Mucosa of gallbladder (tissue), 1 donor: ENCODE results near the gene ADAMTS13. TPM values are rescaled to one million over a fixed set of nuclear protein-coding genes. Genes with fewer than 3 reads are reported as not detected.
"Not testable (repeated sequence)": the region's sequence is repeated elsewhere in the genome, so short reads cannot be mapped to it uniquely, and the experiment has no call there.

ENCODE experiments used
- DNase-seq: peaks from one replicate; pipeline ENCODE4 v3.0.0-alpha.2; 2020; ENCODE audit warnings: low spot score
- total RNA-seq: library from RNA; stranded (reverse); gene quantifications from one replicate; pipeline ENCODE4 v1.2.1, GENCODE V29; 2021
- donor health status: DM: no; HTN: no; CAD: no.

Gene ADAMTS13
- total RNA-seq, 1 donor from 2014 or later = 7.1 TPM

GRCh38 chr9:133392308-133392707, 29.9 kb upstream of the ADAMTS13 start:
- not testable (repeated sequence) for DNase-seq

GRCh38 chr9:133393399-133393798, 28.8 kb upstream of the ADAMTS13 start:
- DNase-seq = no peak

- no peak for DNase-seq
Observed at GRCh38 chr9:133394687-133395271, 27.4 kb upstream of the ADAMTS13 start.

DNA sequence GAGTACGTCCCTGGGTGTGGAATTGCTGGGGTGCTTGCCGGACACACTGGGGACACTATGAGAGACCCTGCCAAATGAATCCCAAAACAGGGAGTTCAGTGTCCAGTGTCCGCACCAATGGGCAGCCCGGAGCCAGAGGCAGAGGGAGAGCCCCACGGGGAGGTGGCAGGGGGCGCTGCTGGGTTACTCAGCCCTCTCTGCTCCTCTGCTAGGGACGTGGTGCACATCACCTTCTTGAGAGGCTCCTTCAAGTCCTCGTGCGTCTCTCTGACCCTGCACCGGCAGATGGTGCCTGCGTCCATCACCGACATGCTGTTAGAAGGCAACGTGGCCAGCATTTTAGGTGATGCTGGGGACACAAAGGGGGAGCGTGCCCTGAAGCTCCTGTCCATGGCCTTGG, 25.2 kb upstream of the ADAMTS13 start:
- DNase-seq = no peak

- no peak for DNase-seq
Observed at GRCh38 chr9:133397370-133397769, 24.8 kb upstream of the ADAMTS13 start.

DNA sequence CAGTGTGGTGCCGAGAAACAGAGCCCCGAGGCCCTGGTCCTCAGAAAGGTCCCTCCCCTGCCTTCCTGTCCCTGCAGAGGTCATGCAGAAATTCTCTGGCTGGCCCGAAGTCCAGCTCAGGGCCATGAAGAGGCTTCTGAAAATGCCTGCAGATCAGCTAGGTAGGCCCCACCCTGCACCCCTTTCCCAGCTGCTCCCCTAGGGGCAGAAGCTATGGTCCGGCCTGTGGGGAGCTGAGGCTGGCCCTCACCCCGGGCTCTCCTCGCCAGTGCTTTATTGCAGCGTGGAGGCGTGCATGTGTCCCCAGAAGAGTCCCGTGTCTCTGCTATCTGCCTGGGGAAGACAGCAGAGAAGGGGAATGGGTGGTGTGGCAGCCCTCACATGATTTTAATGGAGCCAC, 24.3 kb upstream of the ADAMTS13 start:
- DNase-seq = no peak

DNA sequence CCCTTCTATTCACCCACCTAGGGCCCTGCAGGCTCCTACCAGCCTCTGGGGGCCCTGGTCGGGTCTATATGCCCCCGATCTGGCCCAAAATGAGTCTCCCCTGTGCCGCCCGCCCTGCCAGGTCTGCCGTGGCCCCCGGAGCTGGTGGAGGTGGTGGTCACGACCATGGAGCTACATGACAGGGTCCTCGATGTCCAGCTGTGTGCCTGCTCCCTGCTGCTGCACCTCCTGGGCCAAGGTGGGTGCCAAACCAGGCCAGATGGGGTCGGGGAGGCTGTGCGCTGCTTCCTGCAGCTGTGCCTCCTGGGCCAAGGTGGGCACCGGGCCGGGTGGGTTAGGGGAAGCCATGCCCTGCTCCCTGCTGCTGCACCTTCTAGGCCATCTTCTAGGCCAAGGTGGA, 21.9 kb upstream of the ADAMTS13 start:
- DNase-seq = no peak

DNA sequence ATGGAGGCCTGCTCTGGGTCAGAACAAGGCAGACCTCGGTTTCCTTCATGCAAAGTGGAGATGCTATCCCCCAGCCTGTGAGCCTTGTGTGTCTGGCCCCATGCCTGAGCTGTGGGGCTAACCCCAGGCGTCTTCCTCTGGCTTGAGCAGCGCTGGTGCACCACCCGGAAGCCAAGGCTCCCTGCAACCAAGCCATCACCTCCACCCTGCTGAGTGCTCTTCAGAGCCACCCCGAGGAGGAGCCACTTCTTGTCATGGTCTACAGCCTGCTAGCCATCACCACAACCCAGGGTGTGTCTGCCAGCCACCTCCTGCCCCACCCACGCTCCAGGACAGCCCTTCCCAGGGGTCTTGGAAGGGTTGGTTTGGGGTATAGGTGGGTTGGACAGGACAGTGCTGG, 20.6 kb upstream of the ADAMTS13 start:
- no peak for DNase-seq

- DNase-seq = no peak
Observed at GRCh38 chr9:133402689-133403088, 19.5 kb upstream of the ADAMTS13 start.

DNA sequence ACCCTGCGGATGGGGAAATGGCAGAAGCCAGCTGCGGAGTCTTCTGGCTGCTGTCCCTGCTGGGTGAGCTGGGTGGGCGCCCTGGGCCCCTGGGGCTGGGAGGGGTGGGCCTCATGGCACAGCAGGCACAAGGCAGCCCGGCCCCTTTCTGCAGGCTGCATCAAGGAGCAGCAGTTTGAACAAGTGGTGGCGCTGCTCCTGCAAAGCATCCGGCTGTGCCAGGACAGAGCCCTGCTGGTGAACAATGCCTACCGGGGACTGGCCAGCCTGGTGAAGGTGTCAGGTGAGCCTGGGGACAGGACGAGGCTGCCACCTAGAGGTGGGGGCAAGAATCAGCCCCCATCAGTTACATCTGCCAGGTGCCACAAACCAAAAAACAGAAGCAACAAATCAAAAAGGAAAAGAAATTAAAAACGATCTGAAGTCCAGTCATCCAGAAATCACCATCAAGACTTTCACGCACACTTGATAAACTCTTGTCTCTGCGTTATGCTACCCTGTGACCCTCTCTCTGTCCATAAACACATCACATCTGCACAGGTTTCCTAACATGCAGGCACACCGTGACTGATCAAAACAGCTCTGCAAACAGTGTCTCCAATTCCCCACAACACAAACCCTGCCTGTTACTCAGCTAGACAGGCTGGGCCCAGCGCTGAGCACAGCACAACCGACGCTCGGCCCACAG, 18.3 kb upstream of the ADAMTS13 start:
- DNase-seq = peak; percentile 40

DNA sequence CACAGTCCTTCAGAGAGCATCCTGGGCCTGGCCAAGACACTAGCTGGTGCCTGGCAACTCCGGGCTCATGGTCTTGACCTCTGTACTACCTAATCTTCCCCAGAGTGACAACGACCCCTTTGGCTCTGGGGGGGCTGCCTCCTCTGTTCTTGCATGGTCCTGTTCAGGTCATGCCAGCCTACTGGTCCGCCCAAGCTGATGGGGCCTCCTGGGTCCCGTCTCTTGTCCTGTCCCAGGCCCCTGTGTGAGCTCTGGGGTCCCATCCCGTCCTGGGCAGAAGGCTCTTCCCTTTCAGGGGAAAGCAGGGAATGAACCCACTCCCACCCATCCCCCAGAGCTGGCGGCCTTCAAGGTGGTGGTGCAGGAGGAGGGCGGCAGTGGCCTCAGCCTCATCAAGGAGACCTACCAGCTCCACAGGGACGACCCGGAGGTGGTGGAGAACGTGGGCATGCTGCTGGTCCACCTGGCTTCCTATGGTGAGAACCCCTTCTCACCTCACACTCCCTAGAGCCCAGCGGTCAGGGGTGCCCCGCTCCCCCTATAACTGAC, 17.6 kb upstream of the ADAMTS13 start:
- DNase-seq = no peak

DNA sequence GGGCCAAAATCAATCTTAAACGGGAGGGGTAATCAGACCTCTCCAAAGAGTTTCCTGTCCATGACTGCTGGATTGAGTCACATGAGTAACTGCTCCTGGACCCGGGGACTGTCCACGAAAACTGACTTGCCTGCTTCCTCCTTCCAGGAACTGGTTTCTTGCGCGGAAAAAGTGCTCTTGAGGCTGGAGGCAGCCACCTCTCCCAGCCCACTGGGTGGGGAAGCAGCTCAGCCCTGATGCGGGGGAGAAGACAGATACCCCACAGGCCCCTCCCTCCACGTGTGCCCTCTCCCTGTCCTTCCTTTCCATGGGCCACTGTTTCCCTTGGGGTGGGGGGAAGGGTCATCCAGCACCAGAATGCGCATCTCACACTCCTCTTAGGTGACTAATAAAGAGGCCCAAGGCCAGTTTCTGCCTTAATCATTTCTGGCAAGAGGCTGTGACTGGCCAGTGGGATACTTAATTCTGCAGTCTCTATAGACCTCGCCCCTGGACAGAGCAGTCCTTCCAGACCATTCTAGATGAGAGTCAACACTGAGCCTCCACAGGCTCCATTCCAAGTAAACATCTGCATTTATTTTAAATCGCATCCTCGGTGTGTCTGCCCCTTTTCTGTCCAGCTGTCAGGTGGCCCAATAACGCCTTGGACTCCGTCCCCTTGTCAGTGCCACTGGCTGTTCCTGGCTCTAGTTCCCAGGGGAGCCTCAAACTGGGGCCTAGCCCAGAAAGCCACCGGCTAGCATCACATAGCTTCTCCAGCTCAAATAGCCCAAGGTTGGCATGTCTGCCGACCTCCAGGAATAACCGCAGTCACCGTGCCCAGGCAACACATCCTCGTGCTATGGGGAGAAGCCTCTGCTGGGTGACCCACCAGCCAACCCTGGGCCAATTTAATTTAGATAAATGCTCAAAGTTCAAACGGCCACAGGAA, 16.4 kb upstream of the ADAMTS13 start:
- peak; percentile 75 for DNase-seq

- DNase-seq = peak; percentile 75
Observed at GRCh38 chr9:133406480-133407307, 15.5 kb upstream of the ADAMTS13 start.

GRCh38 chr9:133408042-133408441, 14.1 kb upstream of the ADAMTS13 start:
- DNase-seq = no peak

DNA sequence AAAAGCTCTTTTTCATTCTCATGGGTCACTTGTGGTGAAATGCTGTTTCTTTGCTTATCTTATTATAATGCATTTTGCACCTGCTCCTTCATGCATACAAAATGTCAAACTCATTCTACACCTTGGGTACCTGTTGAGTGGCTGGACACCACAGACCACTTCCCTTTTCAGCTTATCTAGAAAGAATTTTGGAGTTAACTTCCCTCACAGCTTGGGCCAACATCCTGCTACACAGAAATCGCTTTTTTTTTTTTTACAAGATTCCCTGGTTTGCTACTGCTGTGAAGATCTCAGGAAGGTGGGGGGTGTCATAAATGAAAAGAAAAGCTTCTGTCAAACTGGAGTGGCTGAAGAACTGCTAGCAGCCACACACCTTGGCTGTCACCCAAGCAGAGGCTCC, 7.0 kb upstream of the ADAMTS13 start:
- DNase-seq = no peak

GRCh38 chr9:133417541-133418461, 4.4 kb upstream of the ADAMTS13 start, which contains the start of gene REXO4:
Gene REXO4, minus strand, starts transcription at chr9:133418010. Its CDS starts 166 bp downstream, at chr9:133417844.
- DNase-seq = peak; percentile 78

DNA sequence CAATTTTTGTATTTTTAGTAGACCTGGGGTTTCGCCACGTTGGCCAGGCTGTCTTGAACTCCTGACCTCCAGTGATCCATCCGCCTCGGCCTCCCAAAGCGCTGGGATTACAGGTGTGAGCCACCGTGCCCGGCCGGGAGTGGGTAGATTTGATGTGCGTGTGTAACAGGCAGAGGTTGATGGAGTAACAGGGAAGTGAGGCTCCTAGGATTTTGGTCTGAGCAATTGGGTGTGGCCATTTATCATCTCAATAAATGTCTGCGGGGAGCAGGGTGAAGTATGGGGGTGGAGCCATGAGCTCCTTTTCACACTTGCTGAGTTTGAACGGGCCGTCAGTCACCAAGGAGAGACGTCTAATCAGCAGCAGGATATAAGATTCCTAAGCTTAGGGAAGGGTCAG, 3.2 kb upstream of the ADAMTS13 start:
- no peak for DNase-seq

DNA sequence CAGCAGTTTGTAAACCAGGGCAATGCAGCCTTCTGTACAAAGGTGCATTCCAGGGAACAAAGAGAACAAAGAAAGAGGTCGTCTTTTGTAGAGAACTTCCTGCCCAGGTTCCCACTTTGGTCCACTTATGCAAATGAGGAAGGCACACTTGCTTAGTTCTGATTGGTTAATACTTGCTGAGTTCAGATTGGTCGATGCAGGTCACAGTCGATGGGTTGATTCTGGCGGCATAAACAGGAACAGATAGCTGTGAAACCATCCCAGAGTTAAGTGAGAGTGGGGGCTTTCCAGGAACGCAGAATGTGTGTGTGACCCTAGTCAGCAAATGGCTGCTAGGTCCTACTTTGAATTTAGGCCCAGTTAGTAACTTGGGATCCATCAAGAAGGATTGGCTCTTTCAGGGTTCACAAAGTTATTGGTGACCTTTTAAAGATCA, 1.8 kb upstream of the ADAMTS13 start:
- DNase-seq = no peak

DNA sequence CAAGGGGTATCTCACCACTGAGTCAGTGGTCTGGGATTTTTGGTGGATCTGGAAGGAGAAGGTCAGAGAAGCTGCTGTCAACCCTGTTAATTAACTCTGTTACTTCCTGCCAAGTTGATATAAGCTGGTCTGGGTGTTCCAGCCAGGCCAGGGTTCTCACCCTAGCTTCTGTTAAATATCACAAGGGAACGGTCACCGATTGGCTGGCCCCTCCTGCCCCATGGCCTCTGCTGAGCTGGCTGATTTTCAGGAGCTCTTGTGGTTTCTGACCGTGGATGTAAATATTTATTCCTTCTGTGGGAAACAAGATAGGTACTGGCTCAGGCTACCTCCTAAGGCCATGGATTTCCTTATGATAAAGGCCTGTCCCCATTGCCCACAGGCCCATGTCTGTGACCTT, 1.0 kb downstream of the ADAMTS13 start:
- peak; percentile 44 for DNase-seq

DNA sequence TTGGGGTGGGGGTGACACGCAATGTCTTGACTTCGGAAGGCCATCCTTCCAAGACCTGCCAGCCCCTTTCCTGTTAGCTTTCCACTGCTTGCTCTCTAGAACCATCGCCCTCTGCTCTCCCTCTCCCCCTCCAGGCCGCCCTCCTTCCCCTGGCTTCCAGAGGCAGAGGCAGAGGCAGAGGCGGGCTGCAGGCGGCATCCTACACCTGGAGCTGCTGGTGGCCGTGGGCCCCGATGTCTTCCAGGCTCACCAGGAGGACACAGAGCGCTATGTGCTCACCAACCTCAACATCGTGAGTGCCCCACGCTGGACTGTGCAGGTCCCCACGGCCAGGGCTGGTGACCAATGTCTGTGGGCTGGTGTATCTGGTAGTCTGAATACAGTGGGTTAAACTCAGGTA, 2.0 kb downstream of the ADAMTS13 start:
- DNase-seq = no peak
